Central memory CD8-positive, alpha-beta T cell (primary cell): ENCODE measurements around the gene SNHG17.
"Not testable (repeated sequence)": the region's sequence is repeated elsewhere in the genome, so short reads cannot be mapped to it uniquely, and the experiment has no call there.

Experiments
- ATAC-seq: fragments of 150-1000 bp; cut with Tn5 transposase; replicated peaks from 2 replicates; pipeline ENCODE4 v1.10.0; 2022; ENCODE audit warnings: mild to moderate bottlenecking, moderate FRiP score, moderate number of reproducible peaks; ENCODE audit not compliant: poor library complexity, severe bottlenecking; ENCODE audit errors: extremely low read depth
- DNase-seq, 2 donors: peaks; one replicate each; pipeline ENCODE4 v3.0.0; 2021; ENCODE audit warnings: low spot score in 2 of 2
- H3K27ac Mint-ChIP-seq: one replicate; pipeline ENCODE4 v1.8.0; 2022; ENCODE audit warnings: low read depth, mild to moderate bottlenecking, moderate library complexity, mixed read lengths
- H3K27me3 Mint-ChIP-seq: one replicate; pipeline ENCODE4 v1.8.0; 2022; ENCODE audit warnings: mixed read lengths
- H3K36me3 Mint-ChIP-seq: one replicate; pipeline ENCODE4 v1.8.0; 2022; ENCODE audit warnings: mild to moderate bottlenecking, moderate library complexity, mixed read lengths; ENCODE audit not compliant: insufficient read depth
- H3K4me1 Mint-ChIP-seq: one replicate; pipeline ENCODE4 v1.8.0; 2022; ENCODE audit warnings: mixed read lengths
- H3K4me3 Mint-ChIP-seq: one replicate; pipeline ENCODE4 v1.8.0; 2022; ENCODE audit warnings: mild to moderate bottlenecking, moderate library complexity, mixed read lengths
- H3K9me3 Mint-ChIP-seq: one replicate; pipeline ENCODE4 v1.8.0; 2022; ENCODE audit warnings: mixed read lengths

SNHG17 gene

GRCh38 chr20:38445381-38445796, 10.3 kb upstream of the SNHG17 start:
- ATAC-seq (no peak), DNase-seq (no peak)
- H3K4me1 Mint-ChIP-seq = peaks cover 23% of the 10 kb centered on the region
- peak overlapping the region; percentile 34 for H3K4me3 Mint-ChIP-seq
- H3K9me3 Mint-ChIP-seq = no peaks in the 10 kb centered on the region
- H3K36me3 Mint-ChIP-seq = peaks cover 15% of the 10 kb centered on the region
- no peak overlapping the region for H3K27ac Mint-ChIP-seq
- H3K27me3 Mint-ChIP-seq = no peaks in the 10 kb centered on the region

GRCh38 chr20:38441916-38442315, 6.8 kb upstream of the SNHG17 start:
- H3K4me3 Mint-ChIP-seq = no peak overlapping the region
- H3K4me1 Mint-ChIP-seq = peaks cover 8% of the 10 kb centered on the region
- peaks cover 12% of the 10 kb centered on the region for H3K36me3 Mint-ChIP-seq
- DNase-seq (no peak), ATAC-seq (no peak)
- no peak overlapping the region for H3K27ac Mint-ChIP-seq
- H3K9me3 Mint-ChIP-seq = no peaks in the 10 kb centered on the region
- H3K27me3 Mint-ChIP-seq = peaks cover 10% of the 10 kb centered on the region

- H3K4me3 Mint-ChIP-seq, H3K27ac Mint-ChIP-seq, ATAC-seq, H3K9me3 Mint-ChIP-seq, DNase-seq, H3K27me3 Mint-ChIP-seq, H3K4me1 Mint-ChIP-seq: not testable (repeated sequence)
- H3K36me3 Mint-ChIP-seq = peaks cover 10% of the 10 kb centered on the region
Measured at GRCh38 chr20:38441110-38441509, 6.0 kb upstream of the SNHG17 start.

- H3K4me1 Mint-ChIP-seq = peaks cover 18% of the 10 kb centered on the region
- no peaks in the 10 kb centered on the region for H3K9me3 Mint-ChIP-seq
- peaks cover 21% of the 10 kb centered on the region for H3K36me3 Mint-ChIP-seq
- H3K27ac Mint-ChIP-seq = no peak overlapping the region
- no peak for DNase-seq
- peaks cover 10% of the 10 kb centered on the region for H3K27me3 Mint-ChIP-seq
- no peak for ATAC-seq
- H3K4me3 Mint-ChIP-seq = no peak overlapping the region
Measured at GRCh38 chr20:38437796-38438195, 2.7 kb upstream of the SNHG17 start.

- Mint-ChIP-seq H3K27ac (peak overlapping the region; percentile 90), H3K4me3 (peak overlapping the region; percentile 87), H3K9me3 (no peaks in the 10 kb centered on the region), H3K36me3 (peaks cover 29% of the 10 kb centered on the region), H3K4me1 (peaks cover 37% of the 10 kb centered on the region), H3K27me3 (peaks cover 10% of the 10 kb centered on the region)
- no peak for DNase-seq
- ATAC-seq = no peak
Measured at GRCh38 chr20:38435555-38435939, 419 bp upstream of the SNHG17 start.

GRCh38 chr20:38434301-38434741, 807 bp downstream of the SNHG17 start:
- H3K4me1 Mint-ChIP-seq = peaks cover 41% of the 10 kb centered on the region
- DNase-seq = peak in 1 of 2 donors; percentile 15
- peak; percentile 45 for ATAC-seq
- no peaks in the 10 kb centered on the region for H3K9me3 Mint-ChIP-seq
- peaks cover 7% of the 10 kb centered on the region for H3K27me3 Mint-ChIP-seq
- peaks cover 31% of the 10 kb centered on the region for H3K36me3 Mint-ChIP-seq
- H3K27ac Mint-ChIP-seq = peak overlapping the region; percentile 90
- peak overlapping the region; percentile 87 for H3K4me3 Mint-ChIP-seq

- H3K4me1 Mint-ChIP-seq = peaks cover 50% of the 10 kb centered on the region
- peak overlapping the region; percentile 90 for H3K27ac Mint-ChIP-seq
- ATAC-seq = no peak
- peaks cover 40% of the 10 kb centered on the region for H3K36me3 Mint-ChIP-seq
- no peak for DNase-seq
- H3K4me3 Mint-ChIP-seq = peak overlapping the region; percentile 87
- H3K9me3 Mint-ChIP-seq = no peaks in the 10 kb centered on the region
- H3K27me3 Mint-ChIP-seq = no peaks in the 10 kb centered on the region
Measured at GRCh38 chr20:38433304-38433972, 1.7 kb downstream of the SNHG17 start.

- peak overlapping the region; percentile 87 for H3K4me3 Mint-ChIP-seq
- not testable (repeated sequence) for ATAC-seq, DNase-seq, H3K9me3 Mint-ChIP-seq, H3K27me3 Mint-ChIP-seq
- H3K27ac Mint-ChIP-seq = peak overlapping the region; percentile 90
- peaks cover 46% of the 10 kb centered on the region for H3K36me3 Mint-ChIP-seq
- H3K4me1 Mint-ChIP-seq = peaks cover 54% of the 10 kb centered on the region
Measured at GRCh38 chr20:38432870-38433269, 2.3 kb downstream of the SNHG17 start.

GRCh38 chr20:38432292-38432691, 2.8 kb downstream of the SNHG17 start:
- peaks cover 54% of the 10 kb centered on the region for H3K4me1 Mint-ChIP-seq
- no peaks in the 10 kb centered on the region for H3K27me3 Mint-ChIP-seq
- no peaks in the 10 kb centered on the region for H3K9me3 Mint-ChIP-seq
- peak overlapping the region; percentile 45 for H3K27ac Mint-ChIP-seq
- H3K36me3 Mint-ChIP-seq = peaks cover 49% of the 10 kb centered on the region
- no peak overlapping the region for H3K4me3 Mint-ChIP-seq
- DNase-seq = no peak
- ATAC-seq = no peak

GRCh38 chr20:38430679-38431325, 4.3 kb downstream of the SNHG17 start:
- H3K27ac Mint-ChIP-seq = peak overlapping the region; percentile 46
- H3K9me3 Mint-ChIP-seq = no peaks in the 10 kb centered on the region
- no peak for ATAC-seq
- peak overlapping the region; percentile 11 for H3K4me3 Mint-ChIP-seq
- peaks cover 61% of the 10 kb centered on the region for H3K4me1 Mint-ChIP-seq
- no peaks in the 10 kb centered on the region for H3K27me3 Mint-ChIP-seq
- DNase-seq = no peak
- H3K36me3 Mint-ChIP-seq = peaks cover 56% of the 10 kb centered on the region

- Mint-ChIP-seq H3K27ac (no peak overlapping the region), H3K9me3 (no peaks in the 10 kb centered on the region), H3K4me3 (no peak overlapping the region), H3K27me3 (no peaks in the 10 kb centered on the region), H3K4me1 (peaks cover 67% of the 10 kb centered on the region), H3K36me3 (peaks cover 63% of the 10 kb centered on the region)
- DNase-seq (no peak), ATAC-seq (no peak)
Measured at GRCh38 chr20:38429301-38429700, 5.8 kb downstream of the SNHG17 start.

GRCh38 chr20:38428800-38429199, 6.3 kb downstream of the SNHG17 start:
- Mint-ChIP-seq H3K9me3 (no peaks in the 10 kb centered on the region), H3K4me3 (no peak overlapping the region), H3K27me3 (no peaks in the 10 kb centered on the region), H3K36me3 (peaks cover 63% of the 10 kb centered on the region), H3K4me1 (peaks cover 64% of the 10 kb centered on the region), H3K27ac (no peak overlapping the region)
- no peak for DNase-seq
- ATAC-seq = no peak

GRCh38 chr20:38427655-38428023, 7.5 kb downstream of the SNHG17 start:
- H3K27ac Mint-ChIP-seq = no peak overlapping the region

More at GRCh38 chr20:38427655-38428023, 7.5 kb downstream of the SNHG17 start:
- no peak for ATAC-seq
- Mint-ChIP-seq H3K4me3 (no peak overlapping the region), H3K36me3 (peaks cover 63% of the 10 kb centered on the region), H3K9me3 (no peaks in the 10 kb centered on the region), H3K27me3 (no peaks in the 10 kb centered on the region), H3K4me1 (peaks cover 59% of the 10 kb centered on the region)
- no peak for DNase-seq
